ENCODE data around the gene RBM20.

GRCh38 chr10:110822712-110823311 is 178.7 kb downstream of the RBM20 start:
- no peak for TF ChIP-seq TOX (CRISPR knock-in tag; IDR thresholded peaks at IDR 0.05; ENCODE audit: borderline replicate concordance)
- no peak for TF ChIP-seq ZFP3 (CRISPR knock-in tag; IDR thresholded peaks at IDR 0.05)

Measured in SK-N-SH treated with all-trans-retinoic acid at 6 μM for 48 hours (cell line).